ENCODE measurements around the gene SPAG9.

SPAG9 gene

DNA sequence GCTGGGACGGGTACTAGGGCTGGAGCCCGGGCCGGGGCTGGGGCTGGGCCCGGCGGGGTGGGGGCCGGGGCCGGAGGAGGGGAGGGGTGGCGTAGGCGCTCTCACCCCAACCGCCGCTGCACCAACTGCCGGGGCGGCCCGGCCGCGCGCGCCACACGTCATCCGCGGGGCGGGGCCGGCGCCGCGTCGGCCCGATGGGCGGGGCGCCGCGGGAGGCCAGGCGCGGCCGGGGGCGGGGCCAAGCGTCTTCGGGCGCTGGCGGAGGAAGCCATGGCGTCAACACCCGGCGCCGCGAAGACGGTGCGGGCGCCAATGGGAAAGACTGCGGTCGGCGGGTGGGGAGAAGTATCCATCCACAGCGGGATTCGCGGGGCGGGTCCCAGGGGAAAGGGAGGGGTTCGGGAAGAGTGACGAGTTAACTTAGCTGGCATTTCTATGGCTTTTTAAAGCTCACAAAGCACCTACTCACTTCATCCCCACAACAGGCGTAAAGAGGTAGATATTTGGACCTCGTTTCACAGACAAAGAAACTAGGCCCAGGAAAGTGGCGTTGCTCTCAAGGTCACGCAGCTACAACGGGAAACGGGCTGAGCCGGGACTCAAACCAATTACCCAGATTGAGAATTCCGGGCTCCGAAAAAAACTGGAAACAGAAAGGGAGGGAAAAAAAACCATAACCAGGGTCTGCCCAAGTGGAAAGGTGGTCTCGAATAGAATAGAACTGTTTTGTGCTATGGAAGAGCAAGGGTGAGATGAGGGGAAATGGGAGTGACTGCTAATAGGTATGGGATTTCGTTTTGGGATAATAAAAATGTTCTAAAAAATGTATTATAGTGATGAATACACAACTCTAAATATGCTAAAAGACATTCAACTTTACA is at the start of gene SPAG9 (continued):
- TF ChIP-seq, protein P1, sequence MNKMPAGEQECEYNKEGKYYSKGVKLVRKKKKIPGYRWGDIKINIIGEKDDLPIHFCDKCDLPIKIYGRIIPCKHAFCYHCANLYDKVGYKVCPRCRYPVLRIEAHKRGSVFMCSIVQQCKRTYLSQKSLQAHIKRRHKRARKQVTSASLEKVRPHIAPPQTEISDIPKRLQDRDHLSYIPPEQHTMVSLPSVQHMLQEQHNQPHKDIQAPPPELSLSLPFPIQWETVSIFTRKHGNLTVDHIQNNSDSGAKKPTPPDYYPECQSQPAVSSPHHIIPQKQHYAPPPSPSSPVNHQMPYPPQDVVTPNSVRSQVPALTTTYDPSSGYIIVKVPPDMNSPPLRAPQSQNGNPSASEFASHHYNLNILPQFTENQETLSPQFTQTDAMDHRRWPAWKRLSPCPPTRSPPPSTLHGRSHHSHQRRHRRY (tag by site-specific recombination; IDR thresholded peaks at IDR 0.05), result no peak
- TF ChIP-seq, protein P2, sequence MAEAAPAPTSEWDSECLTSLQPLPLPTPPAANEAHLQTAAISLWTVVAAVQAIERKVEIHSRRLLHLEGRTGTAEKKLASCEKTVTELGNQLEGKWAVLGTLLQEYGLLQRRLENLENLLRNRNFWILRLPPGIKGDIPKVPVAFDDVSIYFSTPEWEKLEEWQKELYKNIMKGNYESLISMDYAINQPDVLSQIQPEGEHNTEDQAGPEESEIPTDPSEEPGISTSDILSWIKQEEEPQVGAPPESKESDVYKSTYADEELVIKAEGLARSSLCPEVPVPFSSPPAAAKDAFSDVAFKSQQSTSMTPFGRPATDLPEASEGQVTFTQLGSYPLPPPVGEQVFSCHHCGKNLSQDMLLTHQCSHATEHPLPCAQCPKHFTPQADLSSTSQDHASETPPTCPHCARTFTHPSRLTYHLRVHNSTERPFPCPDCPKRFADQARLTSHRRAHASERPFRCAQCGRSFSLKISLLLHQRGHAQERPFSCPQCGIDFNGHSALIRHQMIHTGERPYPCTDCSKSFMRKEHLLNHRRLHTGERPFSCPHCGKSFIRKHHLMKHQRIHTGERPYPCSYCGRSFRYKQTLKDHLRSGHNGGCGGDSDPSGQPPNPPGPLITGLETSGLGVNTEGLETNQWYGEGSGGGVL (tag by site-specific recombination; IDR thresholded peaks at IDR 0.05), result peak; percentile 88
- TF ChIP-seq ZNF48 (tag by site-specific recombination; IDR thresholded peaks at IDR 0.05), result no peak
- no peak for TF ChIP-seq MEIS1 (CRISPR knock-in tag; IDR thresholded peaks at IDR 0.05; ENCODE audit: borderline replicate concordance)
- TF ChIP-seq, protein P3, sequence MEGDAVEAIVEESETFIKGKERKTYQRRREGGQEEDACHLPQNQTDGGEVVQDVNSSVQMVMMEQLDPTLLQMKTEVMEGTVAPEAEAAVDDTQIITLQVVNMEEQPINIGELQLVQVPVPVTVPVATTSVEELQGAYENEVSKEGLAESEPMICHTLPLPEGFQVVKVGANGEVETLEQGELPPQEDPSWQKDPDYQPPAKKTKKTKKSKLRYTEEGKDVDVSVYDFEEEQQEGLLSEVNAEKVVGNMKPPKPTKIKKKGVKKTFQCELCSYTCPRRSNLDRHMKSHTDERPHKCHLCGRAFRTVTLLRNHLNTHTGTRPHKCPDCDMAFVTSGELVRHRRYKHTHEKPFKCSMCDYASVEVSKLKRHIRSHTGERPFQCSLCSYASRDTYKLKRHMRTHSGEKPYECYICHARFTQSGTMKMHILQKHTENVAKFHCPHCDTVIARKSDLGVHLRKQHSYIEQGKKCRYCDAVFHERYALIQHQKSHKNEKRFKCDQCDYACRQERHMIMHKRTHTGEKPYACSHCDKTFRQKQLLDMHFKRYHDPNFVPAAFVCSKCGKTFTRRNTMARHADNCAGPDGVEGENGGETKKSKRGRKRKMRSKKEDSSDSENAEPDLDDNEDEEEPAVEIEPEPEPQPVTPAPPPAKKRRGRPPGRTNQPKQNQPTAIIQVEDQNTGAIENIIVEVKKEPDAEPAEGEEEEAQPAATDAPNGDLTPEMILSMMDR (tag by site-specific recombination; IDR thresholded peaks at IDR 0.05), result no peak
- no peak; the same call in 1 of the 2 replicates for TF ChIP-seq ZSCAN30 (tag by site-specific recombination; IDR thresholded peaks at IDR 0.05)
- TF ChIP-seq ZNF2 (tag by site-specific recombination; IDR thresholded peaks at IDR 0.05), result no peak; the same call in 1 of the 2 replicates
- no peak for TF ChIP-seq ZNF239 (tag by site-specific recombination; IDR thresholded peaks at IDR 0.05)
- TF ChIP-seq ZNF837 (tag by site-specific recombination; IDR thresholded peaks at IDR 0.05), result no peak
- no peak for TF ChIP-seq ZBTB20 (tag by site-specific recombination; IDR thresholded peaks at IDR 0.05)
- no peak for TF ChIP-seq ZNF626 (tag by site-specific recombination; IDR thresholded peaks at IDR 0.05)
- TF ChIP-seq HOXD13 (CRISPR knock-in tag; IDR thresholded peaks at IDR 0.05; ENCODE audit: borderline replicate concordance), result no peak
- TF ChIP-seq, protein P4, sequence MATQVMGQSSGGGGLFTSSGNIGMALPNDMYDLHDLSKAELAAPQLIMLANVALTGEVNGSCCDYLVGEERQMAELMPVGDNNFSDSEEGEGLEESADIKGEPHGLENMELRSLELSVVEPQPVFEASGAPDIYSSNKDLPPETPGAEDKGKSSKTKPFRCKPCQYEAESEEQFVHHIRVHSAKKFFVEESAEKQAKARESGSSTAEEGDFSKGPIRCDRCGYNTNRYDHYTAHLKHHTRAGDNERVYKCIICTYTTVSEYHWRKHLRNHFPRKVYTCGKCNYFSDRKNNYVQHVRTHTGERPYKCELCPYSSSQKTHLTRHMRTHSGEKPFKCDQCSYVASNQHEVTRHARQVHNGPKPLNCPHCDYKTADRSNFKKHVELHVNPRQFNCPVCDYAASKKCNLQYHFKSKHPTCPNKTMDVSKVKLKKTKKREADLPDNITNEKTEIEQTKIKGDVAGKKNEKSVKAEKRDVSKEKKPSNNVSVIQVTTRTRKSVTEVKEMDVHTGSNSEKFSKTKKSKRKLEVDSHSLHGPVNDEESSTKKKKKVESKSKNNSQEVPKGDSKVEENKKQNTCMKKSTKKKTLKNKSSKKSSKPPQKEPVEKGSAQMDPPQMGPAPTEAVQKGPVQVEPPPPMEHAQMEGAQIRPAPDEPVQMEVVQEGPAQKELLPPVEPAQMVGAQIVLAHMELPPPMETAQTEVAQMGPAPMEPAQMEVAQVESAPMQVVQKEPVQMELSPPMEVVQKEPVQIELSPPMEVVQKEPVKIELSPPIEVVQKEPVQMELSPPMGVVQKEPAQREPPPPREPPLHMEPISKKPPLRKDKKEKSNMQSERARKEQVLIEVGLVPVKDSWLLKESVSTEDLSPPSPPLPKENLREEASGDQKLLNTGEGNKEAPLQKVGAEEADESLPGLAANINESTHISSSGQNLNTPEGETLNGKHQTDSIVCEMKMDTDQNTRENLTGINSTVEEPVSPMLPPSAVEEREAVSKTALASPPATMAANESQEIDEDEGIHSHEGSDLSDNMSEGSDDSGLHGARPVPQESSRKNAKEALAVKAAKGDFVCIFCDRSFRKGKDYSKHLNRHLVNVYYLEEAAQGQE (tag by site-specific recombination; IDR thresholded peaks at IDR 0.05), result no peak
- no peak for TF ChIP-seq ZNF670 (tag by site-specific recombination; IDR thresholded peaks at IDR 0.05; ENCODE audit: low read depth)
- TF ChIP-seq, protein P5, sequence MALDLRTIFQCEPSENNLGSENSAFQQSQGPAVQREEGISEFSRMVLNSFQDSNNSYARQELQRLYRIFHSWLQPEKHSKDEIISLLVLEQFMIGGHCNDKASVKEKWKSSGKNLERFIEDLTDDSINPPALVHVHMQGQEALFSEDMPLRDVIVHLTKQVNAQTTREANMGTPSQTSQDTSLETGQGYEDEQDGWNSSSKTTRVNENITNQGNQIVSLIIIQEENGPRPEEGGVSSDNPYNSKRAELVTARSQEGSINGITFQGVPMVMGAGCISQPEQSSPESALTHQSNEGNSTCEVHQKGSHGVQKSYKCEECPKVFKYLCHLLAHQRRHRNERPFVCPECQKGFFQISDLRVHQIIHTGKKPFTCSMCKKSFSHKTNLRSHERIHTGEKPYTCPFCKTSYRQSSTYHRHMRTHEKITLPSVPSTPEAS (tag by site-specific recombination; IDR thresholded peaks at IDR 0.05), result no peak
- TF ChIP-seq ZNF23 (tag by site-specific recombination; IDR thresholded peaks at IDR 0.05; ENCODE audit: borderline replicate concordance), result no peak
- peak; percentile 54; the same call in 1 of the 2 replicates for TF ChIP-seq KLF9 (tag by site-specific recombination; IDR thresholded peaks at IDR 0.05; ENCODE audit: low read depth)
- TF ChIP-seq, protein P6, sequence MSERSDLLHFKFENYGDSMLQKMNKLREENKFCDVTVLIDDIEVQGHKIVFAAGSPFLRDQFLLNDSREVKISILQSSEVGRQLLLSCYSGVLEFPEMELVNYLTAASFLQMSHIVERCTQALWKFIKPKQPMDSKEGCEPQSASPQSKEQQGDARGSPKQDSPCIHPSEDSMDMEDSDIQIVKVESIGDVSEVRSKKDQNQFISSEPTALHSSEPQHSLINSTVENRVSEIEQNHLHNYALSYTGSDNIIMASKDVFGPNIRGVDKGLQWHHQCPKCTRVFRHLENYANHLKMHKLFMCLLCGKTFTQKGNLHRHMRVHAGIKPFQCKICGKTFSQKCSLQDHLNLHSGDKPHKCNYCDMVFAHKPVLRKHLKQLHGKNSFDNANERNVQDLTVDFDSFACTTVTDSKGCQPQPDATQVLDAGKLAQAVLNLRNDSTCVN (tag by site-specific recombination; optimal IDR thresholded peaks at IDR 0.05), result no peak
- TF ChIP-seq ZNF202 (tag by site-specific recombination; IDR thresholded peaks at IDR 0.05; ENCODE audit: borderline replicate concordance), result no peak
- peak; percentile 100 for TF ChIP-seq IKZF3 (tag by site-specific recombination; IDR thresholded peaks at IDR 0.05)
- peak; percentile 85 for TF ChIP-seq ZXDB (tag by site-specific recombination; IDR thresholded peaks at IDR 0.05)
- no peak; the same call in none of the 2 replicates for TF ChIP-seq ZBTB17 (tag by site-specific recombination; IDR thresholded peaks at IDR 0.05)
- no peak for TF ChIP-seq ZNF514 (tag by site-specific recombination; IDR thresholded peaks at IDR 0.05)
- TF ChIP-seq, protein P7, sequence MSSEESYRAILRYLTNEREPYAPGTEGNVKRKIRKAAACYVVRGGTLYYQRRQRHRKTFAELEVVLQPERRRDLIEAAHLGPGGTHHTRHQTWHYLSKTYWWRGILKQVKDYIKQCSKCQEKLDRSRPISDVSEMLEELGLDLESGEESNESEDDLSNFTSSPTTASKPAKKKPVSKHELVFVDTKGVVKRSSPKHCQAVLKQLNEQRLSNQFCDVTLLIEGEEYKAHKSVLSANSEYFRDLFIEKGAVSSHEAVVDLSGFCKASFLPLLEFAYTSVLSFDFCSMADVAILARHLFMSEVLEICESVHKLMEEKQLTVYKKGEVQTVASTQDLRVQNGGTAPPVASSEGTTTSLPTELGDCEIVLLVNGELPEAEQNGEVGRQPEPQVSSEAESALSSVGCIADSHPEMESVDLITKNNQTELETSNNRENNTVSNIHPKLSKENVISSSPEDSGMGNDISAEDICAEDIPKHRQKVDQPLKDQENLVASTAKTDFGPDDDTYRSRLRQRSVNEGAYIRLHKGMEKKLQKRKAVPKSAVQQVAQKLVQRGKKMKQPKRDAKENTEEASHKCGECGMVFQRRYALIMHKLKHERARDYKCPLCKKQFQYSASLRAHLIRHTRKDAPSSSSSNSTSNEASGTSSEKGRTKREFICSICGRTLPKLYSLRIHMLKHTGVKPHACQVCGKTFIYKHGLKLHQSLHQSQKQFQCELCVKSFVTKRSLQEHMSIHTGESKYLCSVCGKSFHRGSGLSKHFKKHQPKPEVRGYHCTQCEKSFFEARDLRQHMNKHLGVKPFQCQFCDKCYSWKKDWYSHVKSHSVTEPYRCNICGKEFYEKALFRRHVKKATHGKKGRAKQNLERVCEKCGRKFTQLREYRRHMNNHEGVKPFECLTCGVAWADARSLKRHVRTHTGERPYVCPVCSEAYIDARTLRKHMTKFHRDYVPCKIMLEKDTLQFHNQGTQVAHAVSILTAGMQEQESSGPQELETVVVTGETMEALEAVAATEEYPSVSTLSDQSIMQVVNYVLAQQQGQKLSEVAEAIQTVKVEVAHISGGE (tag by site-specific recombination; conservative IDR thresholded peaks at IDR 0.05; ENCODE audit: low read depth), result 0 out of 2 replicates have a peak, but pooled peaks have one; percentile 12
